GM21825 (cell line): ENCODE results near the gene MTLN.
"Not testable (repeated sequence)": the region's sequence is repeated elsewhere in the genome, so short reads cannot be mapped to it uniquely, and the experiment has no call there.

ENCODE experiments used
- ATAC-seq: cut with Tn5 transposase; IDR thresholded peaks from one replicate; pipeline ENCODE4 v1.9.1; 2021; ENCODE audit warnings: mild to moderate bottlenecking, moderate library complexity; ENCODE audit not compliant: unreplicated experiment

The MTLN gene

DNA sequence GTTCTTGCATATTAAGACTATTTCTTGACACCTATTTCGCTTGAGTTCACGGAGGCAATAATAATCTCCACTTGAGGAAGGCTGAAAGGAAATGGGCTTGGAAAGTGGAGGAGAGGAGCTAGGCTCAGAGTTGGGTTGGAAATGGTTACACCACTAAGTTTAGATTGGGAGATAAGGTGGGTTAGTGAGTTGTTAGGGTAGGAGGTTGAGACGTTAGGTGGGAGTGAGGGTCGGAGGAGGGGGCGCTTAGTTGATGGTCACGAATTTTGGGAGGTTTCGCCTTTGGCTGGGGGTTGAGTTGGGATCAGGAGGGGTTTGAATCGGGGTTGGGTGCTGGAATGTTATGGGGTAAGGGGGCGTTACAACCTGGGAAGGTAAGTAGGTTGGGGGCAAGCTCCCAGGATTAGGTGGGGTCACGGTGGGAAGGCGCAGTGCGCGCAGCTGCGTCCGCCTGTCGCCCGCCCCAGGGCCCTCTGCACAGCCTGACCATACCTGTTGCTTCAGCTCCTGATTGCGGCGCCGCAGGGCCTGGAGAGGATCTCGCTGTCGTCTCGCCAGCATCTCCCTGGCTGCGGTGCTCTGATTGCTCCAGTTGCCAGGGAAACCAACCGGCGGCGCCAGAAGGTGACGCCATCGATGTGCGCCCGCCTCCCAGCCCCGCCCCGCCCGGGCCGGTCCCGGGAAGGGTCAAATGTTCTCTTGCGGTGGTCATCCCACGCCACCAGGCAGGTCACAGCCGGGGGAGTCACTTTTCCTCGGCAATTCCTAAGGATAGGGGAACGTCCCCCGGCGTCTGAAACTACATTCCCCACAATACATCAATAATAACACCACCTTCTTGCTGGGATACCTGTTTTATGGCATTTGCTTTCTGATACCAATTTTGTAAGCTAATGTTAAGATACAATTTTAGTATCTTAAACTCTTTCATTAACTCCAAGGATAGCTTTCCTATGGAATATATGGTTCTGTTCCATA is 7.7 kb downstream of the MTLN start, which contains the start of gene NPHP1:
NPHP1 (minus strand) TSS at position 606 of the 978 bp plus-strand sequence; CDS start at position 561, 45 bp downstream.
- ATAC-seq = peak; percentile 91

DNA sequence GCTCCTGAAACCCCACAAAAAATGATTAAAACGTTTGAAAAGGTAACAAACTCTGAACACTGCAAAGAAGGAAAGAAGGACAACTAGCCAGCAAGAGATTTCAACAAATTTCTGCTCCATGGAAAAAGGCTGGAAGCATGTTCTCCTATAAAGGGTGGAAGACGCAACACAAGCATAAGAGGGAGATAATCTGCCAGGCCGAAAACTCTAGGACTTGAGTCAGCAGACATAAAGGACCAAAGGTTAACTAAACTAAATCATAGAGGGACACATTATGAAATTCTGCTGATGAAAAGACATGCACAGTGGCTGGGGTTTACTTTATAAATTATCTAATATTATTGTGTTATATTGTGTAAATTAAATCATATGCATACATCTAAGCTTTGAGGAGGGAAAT is 14.3 kb downstream of the MTLN start:
- no peak for ATAC-seq

DNA sequence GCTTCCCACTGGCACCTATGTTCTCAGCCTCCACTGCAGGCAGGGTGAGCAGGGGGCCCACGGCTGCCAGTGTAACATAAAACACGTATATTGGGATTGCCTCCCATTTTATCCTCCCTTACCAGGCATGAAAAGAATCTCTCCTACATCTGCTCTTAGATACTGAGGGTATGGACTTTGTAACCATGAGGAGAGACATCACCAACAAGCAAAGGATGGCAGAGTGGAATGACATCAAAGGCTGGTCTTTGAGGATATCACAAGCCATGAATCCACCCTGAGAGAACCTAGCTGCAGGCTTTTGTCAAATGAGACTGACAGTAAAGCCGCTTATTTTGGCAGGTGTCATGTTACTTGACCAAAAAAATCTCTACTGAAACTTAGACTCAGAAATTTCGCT is 14.9 kb downstream of the MTLN start:
- no peak for ATAC-seq

DNA sequence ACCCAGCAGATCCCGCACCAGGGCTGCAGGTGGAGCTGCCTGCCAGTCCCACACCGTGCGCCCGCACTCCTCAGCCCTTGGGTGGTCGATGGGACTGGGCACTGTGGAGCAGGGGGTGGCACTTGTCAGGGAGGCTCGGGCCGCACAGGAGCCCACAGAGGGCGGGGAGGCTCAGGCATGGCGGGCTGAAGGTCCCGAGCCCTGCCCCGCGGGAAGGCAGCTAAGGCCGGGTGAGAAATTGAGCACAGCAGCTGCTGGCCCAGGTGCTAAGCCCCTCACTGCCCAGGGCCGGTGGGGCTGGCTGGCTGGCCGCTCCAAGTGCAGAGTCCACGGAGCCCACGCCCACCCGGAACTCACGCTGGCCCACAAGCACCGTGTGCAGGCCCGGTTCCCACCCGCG is 22.2 kb downstream of the MTLN start:
- not testable (repeated sequence) for ATAC-seq

DNA sequence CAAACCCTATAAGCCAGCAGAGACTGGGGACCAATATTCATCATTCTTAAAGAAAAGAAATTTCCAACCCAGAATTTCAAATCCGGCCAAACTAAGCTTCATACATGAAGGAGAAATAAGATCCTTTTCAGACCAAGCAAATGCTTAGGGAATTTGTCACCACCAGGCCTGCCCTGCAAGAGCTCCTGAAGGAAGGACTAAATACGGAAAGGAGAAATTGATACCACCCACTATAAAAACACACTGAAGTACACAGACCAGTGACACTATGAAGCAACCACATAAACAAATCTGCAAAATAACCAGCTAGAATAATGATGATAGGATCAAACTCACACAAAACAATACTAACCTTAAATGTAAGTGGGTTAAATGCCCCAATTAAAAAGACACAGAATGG is 29.9 kb downstream of the MTLN start:
- ATAC-seq = no peak

DNA sequence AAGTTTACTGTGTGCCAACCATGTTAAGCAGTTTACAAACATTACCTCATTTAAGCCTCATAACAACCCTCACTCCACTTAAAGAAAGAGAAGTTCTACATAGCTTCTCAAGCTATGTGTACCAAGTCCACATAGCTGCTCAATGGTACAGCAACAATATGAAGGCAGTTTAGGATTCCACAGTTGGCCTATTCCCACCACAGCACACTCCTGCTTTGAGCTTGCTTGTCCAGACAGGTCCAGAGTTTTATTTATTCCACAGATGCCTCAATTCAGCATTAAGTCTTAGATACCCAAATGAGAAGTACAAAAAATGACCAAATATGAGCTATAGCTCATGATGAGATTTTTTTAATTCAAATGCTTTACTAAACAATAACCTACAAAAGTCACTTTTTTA is 32.3 kb downstream of the MTLN start:
- ATAC-seq = no peak

DNA sequence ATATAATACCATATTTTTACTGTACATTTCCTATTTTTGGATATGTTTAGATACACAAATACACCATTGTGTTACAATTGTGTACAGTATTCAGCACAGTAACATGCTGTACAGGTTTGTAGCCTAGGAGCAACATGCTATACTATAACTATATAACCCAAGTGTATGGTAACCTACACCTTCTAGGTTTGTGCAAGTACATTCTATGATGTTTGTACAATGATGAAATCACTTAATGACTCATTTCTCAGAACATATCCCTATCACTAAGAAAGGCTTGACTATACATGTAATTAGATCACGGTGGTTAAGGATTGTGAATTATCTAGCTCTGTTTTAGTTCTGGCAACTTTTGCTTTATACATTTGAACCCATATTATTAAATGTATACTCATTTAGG is 38.8 kb downstream of the MTLN start:
- ATAC-seq = no peak

DNA sequence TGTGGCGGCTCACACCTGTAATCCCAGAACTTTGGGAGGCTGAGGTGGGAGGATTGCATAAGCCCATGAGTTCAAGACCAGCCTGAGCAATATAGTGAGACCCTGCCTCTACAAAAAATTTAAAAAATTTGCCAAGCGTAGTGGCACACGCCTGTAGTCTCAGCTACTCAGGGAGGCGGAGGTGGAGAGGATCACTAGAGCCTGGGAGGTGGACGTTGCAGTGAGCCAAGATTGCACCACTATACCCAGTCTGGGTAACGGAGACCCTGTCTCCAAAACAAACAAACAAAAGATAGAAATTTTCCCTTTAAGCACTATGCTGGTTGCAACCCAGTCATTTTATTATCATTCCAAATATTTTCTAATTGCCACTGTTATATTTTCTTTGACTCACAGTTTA is 39.8 kb downstream of the MTLN start:
- no peak for ATAC-seq

DNA sequence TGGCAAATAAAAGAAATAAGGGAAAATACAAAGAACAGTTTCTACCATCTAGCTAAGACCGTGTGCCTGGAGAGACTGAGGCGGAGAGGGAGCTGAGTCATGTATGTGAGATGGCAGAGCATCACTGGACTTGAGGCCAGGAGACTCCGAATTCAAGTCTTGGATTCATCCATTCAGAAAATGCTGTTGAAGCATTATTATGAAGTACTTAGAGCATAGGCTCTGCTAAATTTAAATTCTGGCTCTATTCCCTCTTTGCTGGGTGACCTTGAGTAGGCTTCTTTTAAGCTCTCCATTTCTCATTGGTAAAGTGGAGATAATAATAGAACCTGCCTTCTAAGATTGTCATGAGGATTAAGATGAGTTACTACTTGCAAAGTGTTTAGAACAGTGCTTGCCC is 42.2 kb downstream of the MTLN start:
- ATAC-seq = no peak

DNA sequence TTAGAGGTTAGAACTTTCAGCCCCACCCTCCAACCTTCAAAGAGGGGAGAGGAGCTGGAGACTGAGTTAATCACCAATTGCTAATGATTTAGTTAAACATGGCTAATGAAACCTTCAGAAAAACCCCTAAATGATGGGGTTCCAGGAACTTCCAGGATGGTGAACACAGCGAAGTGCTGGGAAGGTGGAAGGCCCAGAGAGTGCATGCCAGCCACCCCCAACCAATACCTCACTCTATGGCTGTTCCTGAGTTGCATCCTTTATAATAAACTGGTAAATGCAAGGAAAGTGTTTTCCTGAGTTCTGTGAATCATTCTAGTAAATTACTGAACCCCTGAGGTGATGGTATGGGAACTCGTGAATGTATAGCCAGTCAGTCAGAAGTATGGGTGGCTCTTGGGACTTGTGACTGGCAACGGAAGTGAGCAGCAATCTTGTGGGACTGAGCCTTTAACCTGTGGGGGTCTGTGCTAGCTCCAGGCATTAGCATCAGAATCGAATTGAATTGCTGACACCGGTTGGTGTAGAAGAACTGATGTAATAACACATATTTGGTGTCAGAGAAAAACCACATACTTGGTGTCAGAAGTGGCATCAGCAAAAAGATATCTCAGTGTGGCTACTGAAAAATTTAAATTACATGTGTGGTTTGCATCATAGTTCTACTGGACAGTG is 44.9 kb downstream of the MTLN start:
- ATAC-seq = no peak

DNA sequence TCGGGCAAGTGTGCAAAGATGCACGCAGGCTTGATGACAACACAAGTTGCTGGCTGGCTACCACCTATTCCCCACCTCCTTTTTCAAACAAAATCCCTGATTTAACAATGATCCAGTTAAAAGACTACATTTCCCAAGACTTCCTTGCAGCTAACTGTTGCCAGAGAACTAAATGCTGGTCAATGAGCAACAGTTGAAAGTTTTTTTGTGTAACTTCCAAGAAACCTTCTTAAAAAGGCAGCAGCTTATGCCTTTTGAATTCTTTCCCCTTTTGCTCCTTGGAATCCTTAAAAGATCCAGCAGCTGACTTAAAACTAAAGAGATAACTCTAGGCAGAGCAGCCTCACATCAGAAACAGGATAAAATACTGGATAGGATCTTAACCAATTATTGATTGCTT is 46.1 kb downstream of the MTLN start:
- no peak for ATAC-seq
